ENCODE measurements around the gene SLC49A3. TPM values are rescaled to one million over a fixed set of nuclear protein-coding genes. Genes with fewer than 3 reads are reported as not detected.

SLC49A3 gene
- total and polyA plus RNA-seq, 2 of the 8 experiments (the other 6 are each of a cell fraction or from before 2014, with no cell fraction given), result 5.0 to 8.8 TPM

GRCh38 chr4:703336-704197, 14.6 kb upstream of the SLC49A3 start:
- Histone ChIP-seq H3K9me3 (ENCODE audit: insufficient read depth in 2 of 2, low read depth in 1 of 2, low read length in 1 of 2) (no peaks in the 10 kb centered on the region), H3K79me1 (ENCODE audit: low read depth, low read length) (peaks cover 10% of the 10 kb centered on the region), H2BK12ac (ENCODE audit: low read depth, low read length) (no peak overlapping the region), H2BK15ac (ENCODE audit: low read length) (no peak overlapping the region), H2AFZ (ENCODE audit: low read length) (no peak overlapping the region), H3K79me2 (ENCODE audit: control insufficient read depth in 1 of 2, insufficient read depth in 2 of 2, low read length in 2 of 2) (peaks cover 5 to 20% of the 10 kb centered on the region in 2 experiments; a peak in 3 of 4 replicates), H3K27ac (ENCODE audit: low read depth, low read length) (no peak overlapping the region), H3K4me1 (replicated peaks in 1 of 4; ENCODE audit: control insufficient read depth in 3 of 4, insufficient read depth in 4 of 4, low read length in 3 of 4) (peaks cover 0 to 8% (median 5%) of the 10 kb centered on the region in 4 experiments; a peak in 5 of 7 replicates), H2BK5ac (ENCODE audit: low read depth, low read length) (no peak overlapping the region), H2BK120ac (replicated peaks; ENCODE audit: low read depth, low read length) (no peak overlapping the region), H2AK5ac (ENCODE audit: low read depth, low read length) (no peak overlapping the region), H3K4ac (replicated peaks; ENCODE audit: insufficient read length, low read depth, low read length) (no peak overlapping the region), H3K4me3 (ENCODE audit: extremely low read depth in 1 of 4, insufficient read depth in 2 of 4, low read depth in 3 of 4, low read length in 4 of 4) (no peak overlapping the region), H4K8ac (ENCODE audit: extremely low read depth, insufficient read depth, low read length) (no peak overlapping the region; the same call in 1 of the 2 replicates), H3K4me2 (ENCODE audit: insufficient read depth in 1 of 2, low read depth in 2 of 2, low read length in 2 of 2) (peak overlapping the region in 1 of 2 experiments; percentile 17; a peak in 1 of 4 replicates), H3K9ac (replicated peaks in 1 of 4; ENCODE audit: extremely low read depth in 1 of 4, low read depth in 3 of 4, low read length in 3 of 4) (no peak overlapping the region), H2BK20ac (ENCODE audit: low read length) (no peak overlapping the region), H3K14ac (ENCODE audit: insufficient read length) (no peak overlapping the region), H4K91ac (replicated peaks; ENCODE audit: insufficient read length, low read length) (no peak overlapping the region), H4K5ac (ENCODE audit: insufficient read length, low read depth, low read length) (no peak overlapping the region), H3K23ac (ENCODE audit: insufficient read length) (no peak overlapping the region), H3K18ac (ENCODE audit: extremely low read depth, low read length) (no peak overlapping the region), H3K27me3 (replicated peaks in 1 of 4; ENCODE audit: control insufficient read depth in 3 of 4, extremely low read depth in 1 of 4, insufficient read depth in 3 of 4, low read length in 3 of 4) (peaks cover 0 to 5% (median 3%) of the 10 kb centered on the region in 4 experiments; a peak in 3 of 7 replicates), H3K23me2 (ENCODE audit: low read depth, low read length) (peaks cover 10% of the 10 kb centered on the region; the same call in 1 of the 2 replicates), H3K56ac (replicated peaks; ENCODE audit: insufficient read length, low read depth, low read length) (no peak overlapping the region), H3K36me3 (ENCODE audit: control insufficient read depth in 2 of 4, insufficient read depth in 4 of 4, low read length in 3 of 4) (no peaks in the 10 kb centered on the region), H4K20me1 (replicated peaks in 1 of 2; ENCODE audit: control insufficient read depth in 1 of 2, insufficient read depth in 2 of 2, low read length in 2 of 2) (peaks cover 6 to 10% of the 10 kb centered on the region in 2 experiments)
- POLR2A ChIA-PET (ENCODE audit: partially characterized antibody), result interaction anchor here (0.5 to 0.9 kb wide), 3 partner anchors 10 to 376 kb away, joined by 3 read pairs; no protein-coding TSS in a partner anchor
- CTCF ChIA-PET (ENCODE audit: partially characterized antibody), result interaction anchor here (1.1 to 5.2 kb wide), 2 partner anchors 18 to 143 kb away, joined by 3 to 65 read pairs; no protein-coding TSS in a partner anchor
- no peak for DNase-seq (ENCODE audit: low read depth in 1 of 2, low spot score in 2 of 2)
- FAIRE-seq, result no peak
- WGBS, 2 experiments (ENCODE audit: extremely low coverage in 1 of 2, insufficient coverage in 1 of 2, insufficient read length in 1 of 2, insufficient replicate concordance in 2 of 2, low coverage in 1 of 2, low lambda C conversion rate in 2 of 2, missing lambda C conversion rate in 1 of 2), result 85% methylated on average over 7 of the region's 10 CpGs; no CpG with 5 or more reads in 1 of the 2 experiments
- TF ChIP-seq BCL11A (IDR thresholded peaks at IDR 0.05; ENCODE audit: low read depth in 2 of 2, low read length in 2 of 2) (no peak), RAD21 (IDR thresholded peaks at IDR 0.05 in 1 of 2, conservative IDR thresholded peaks at IDR 0.05 in 1 of 2; ENCODE audit: low read depth in 2 of 2, low read length in 2 of 2) (no peak), ZNF274 (IDR thresholded peaks at IDR 0.05; ENCODE audit: borderline replicate concordance, extremely low read depth, low read length) (no peak), EP300 (IDR thresholded peaks at IDR 0.05; ENCODE audit: borderline replicate concordance in 1 of 2, low read depth in 2 of 2, low read length in 2 of 2) (no peak), CTCF (IDR thresholded peaks at IDR 0.05; ENCODE audit: control extremely low read depth in 1 of 3, insufficient read depth in 1 of 3, low read depth in 1 of 3, low read length in 3 of 3) (no peak), ATF3 (IDR thresholded peaks at IDR 0.05; ENCODE audit: insufficient read depth, low read depth, low read length) (no peak)

All from H1 (cell line).